K562 (cell line): ENCODE measurements around the gene COL9A3. TPM values are rescaled to one million over a fixed set of nuclear protein-coding genes. Genes with fewer than 3 reads are reported as not detected.
A peak's percentile ranks its signal among the peaks of the same experiment; 100 is the strongest.

Experiments
- BRD4 ChIP-seq: fragments of 200-600 bp; sonication (generic); IDR thresholded peaks from 2 replicates; pipeline ENCODE4 v1.6.1; 2017; ENCODE audit warnings: inconsistent platforms
- CEBPB ChIP-seq: fragments of 450-650 bp; IDR thresholded peaks from 2 replicates; pipeline ENCODE4 v1.6.1; 2016; ENCODE audit warnings: missing genetic modification characterization, missing compliant biosample characterization
- GABPA ChIP-seq: fragments of 200-800 bp; sonication (Bioruptor generic); conservative IDR thresholded peaks from 2 replicates; pipeline ENCODE4 v1.6.1; 2016; ENCODE audit warnings: low read depth, missing genetic modification characterization, missing compliant biosample characterization
- KDM5B ChIP-seq: fragments of 200-600 bp; sonication (generic); IDR thresholded peaks from 2 replicates; pipeline ENCODE4 v1.6.1; 2012; ENCODE audit warnings: low read depth, mild to moderate bottlenecking, moderate library complexity, low read length, control low read depth, inconsistent platforms; ENCODE audit not compliant: insufficient replicate concordance
- KLF16 ChIP-seq: IDR thresholded peaks from 2 replicates; pipeline ENCODE4 v1.6.1; 2016; ENCODE audit warnings: antibody characterized with exemption
- MEF2D ChIP-seq: conservative IDR thresholded peaks from 2 replicates; pipeline ENCODE4 v1.6.1; 2016; ENCODE audit warnings: low read depth, missing genetic modification characterization, missing compliant biosample characterization
- NCOA1 ChIP-seq: fragments of 450-650 bp; IDR thresholded peaks from 2 replicates; pipeline ENCODE4 v1.6.1; 2016; ENCODE audit warnings: low read depth
- POLR2G ChIP-seq: fragments of 200-400 bp; formaldehyde crosslinking; IDR thresholded peaks from 2 replicates; pipeline ENCODE4 v1.6.1; 2017; ENCODE audit warnings: low read depth, mild to moderate bottlenecking, antibody characterized with exemption, low read length, moderate library complexity
- SRSF9 ChIP-seq: fragments of 200-400 bp; formaldehyde crosslinking; IDR thresholded peaks from 2 replicates; pipeline ENCODE4 v1.6.1; 2017; ENCODE audit warnings: low read depth, low read length, borderline replicate concordance
- TAL1 ChIP-seq: fragments of 450-650 bp; IDR thresholded peaks from 2 replicates; pipeline ENCODE4 v1.6.1; 2016; ENCODE audit warnings: mild to moderate bottlenecking
- ZNF311 ChIP-seq: fragments of 250-450 bp; sonication (Bioruptor Pico); IDR thresholded peaks from 2 replicates; pipeline ENCODE4 v1.4.0; 2020; ENCODE audit warnings: mild to moderate bottlenecking, moderate library complexity
- ZNF696 ChIP-seq: fragments of 250-450 bp; sonication (Bioruptor Pico); conservative IDR thresholded peaks from 2 replicates; pipeline ENCODE4 v1.4.0; 2020; ENCODE audit warnings: mild to moderate bottlenecking, moderate library complexity
- polyA plus RNA-seq, 8 experiments: library from polyadenylated mRNA; depleted of rRNA in 4 of 8; stranded (reverse) in 5 of 8; unstranded in 3 of 8; fragments of >200 nt; fragmentation: Nextera tagmentation in 2 of 8; fragmentation: Illumina TruSeq in 1 of 8; extraction: Ambion mirVana in 2 of 8; extraction: Trizol in 1 of 8; gene quantifications; 2 replicates each; pipeline versions ENCODE4 v1.2.1 to v1.2.3, GENCODE V29; 2011 to 2014; ENCODE audit warnings: inconsistent platforms in 1 of 8, missing spikeins in 1 of 8
- total RNA-seq, 7 experiments: library from RNA; depleted of rRNA in 6 of 7; stranded (reverse); fragments of >200 nt in 6 of 7; fragmentation: Illumina TruSeq in 2 of 7; extraction: Trizol in 2 of 7; gene quantifications; 2 replicates each; pipeline versions ENCODE4 v1.2.1 to v1.2.3, GENCODE V29; 2011 to 2021; ENCODE audit warnings: low replicate concordance in 1 of 7
- TF ChIP-seq, protein P1 (sequence below): fragments of 450-650 bp; IDR thresholded peaks from one replicate; pipeline ENCODE4 v1.6.1; 2018; ENCODE audit warnings: mild to moderate bottlenecking, moderate library complexity; ENCODE audit not compliant: partially characterized antibody
- TF ChIP-seq, protein P2 (sequence below): fragments of 250-450 bp; sonication (Bioruptor Pico); IDR thresholded peaks from 2 replicates; pipeline ENCODE4 v1.8.0; 2022; ENCODE audit warnings: moderate library complexity, mild to moderate bottlenecking, inconsistent platforms
- TF ChIP-seq, protein P3 (sequence below): sonication (generic); formaldehyde crosslinking; IDR thresholded peaks from 2 replicates; pipeline ENCODE4 v1.8.1; 2023; ENCODE audit warnings: mild to moderate bottlenecking, missing genetic modification reagents
- TF ChIP-seq, protein P4 (sequence below): fragments of 250-450 bp; sonication (Bioruptor Pico); IDR thresholded peaks from 2 replicates; pipeline ENCODE4 v1.4.0; 2020
- TF ChIP-seq, protein P5 (sequence below), 2 experiments: fragments of 200-800 bp in 1 of 2; sonication (Bioruptor generic) in 1 of 2; sonication (generic) in 1 of 2; formaldehyde crosslinking in 1 of 2; IDR thresholded peaks in 1 of 2; conservative IDR thresholded peaks in 1 of 2; 2 replicates each; pipeline versions ENCODE4 v1.5.0 to v1.6.1; 2016 to 2020; ENCODE audit warnings: missing compliant biosample characterization in 1 of 2, missing genetic modification characterization in 1 of 2, missing genetic modification reagents in 1 of 2
- TF ChIP-seq, protein P6 (sequence below): fragments of 450-650 bp; IDR thresholded peaks from 2 replicates; pipeline ENCODE4 v1.6.1; 2016; ENCODE audit warnings: antibody characterized with exemption

COL9A3 gene
- total and polyA plus RNA-seq, 9 of the 15 experiments (the other 6 are each of a cell fraction or from before 2014, with no cell fraction given) = 0.14 to 3.6 (median 0.88) TPM; not detected in 1

DNA sequence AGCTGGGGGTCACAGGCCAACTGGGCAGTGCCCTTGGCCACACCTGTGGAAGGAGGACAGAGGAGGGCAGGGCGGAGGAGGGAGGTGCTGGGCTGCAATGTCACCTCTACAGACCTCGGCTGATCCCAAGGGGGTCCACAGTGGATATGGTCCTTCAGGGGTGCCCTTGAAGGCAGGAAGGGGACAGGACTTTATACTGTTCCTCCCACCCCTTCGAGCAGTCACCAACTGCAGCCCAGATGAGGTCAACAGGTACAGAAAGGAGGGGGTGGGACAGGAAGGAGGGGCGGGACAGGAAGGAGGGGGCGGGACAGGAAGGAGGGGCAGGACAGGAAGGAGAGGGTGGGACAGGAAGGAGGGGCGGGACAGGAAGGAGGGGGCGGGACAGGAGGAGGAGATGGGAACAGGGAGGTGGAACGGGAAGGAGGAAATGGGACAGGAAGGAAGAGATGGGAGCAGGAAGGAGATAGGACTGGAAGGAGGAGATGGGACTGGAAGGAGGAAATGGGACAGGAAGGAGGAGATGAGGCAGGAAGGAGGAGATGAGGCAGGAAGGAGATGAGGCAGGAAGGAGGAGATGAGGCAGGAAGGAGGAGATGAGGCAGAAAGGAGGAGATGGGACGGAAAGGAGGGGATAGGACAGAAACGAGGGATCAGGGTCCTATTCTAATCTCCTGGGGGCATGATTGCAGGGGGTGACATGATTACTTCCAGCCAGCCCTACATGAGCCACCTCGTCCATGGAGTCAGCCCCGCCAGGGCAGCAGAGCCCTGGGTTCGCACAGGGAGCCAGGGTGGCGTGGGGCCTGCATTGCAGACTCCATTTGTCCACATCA lies 39.9 kb upstream of the COL9A3 start (continued):
- TF ChIP-seq, protein P1, sequence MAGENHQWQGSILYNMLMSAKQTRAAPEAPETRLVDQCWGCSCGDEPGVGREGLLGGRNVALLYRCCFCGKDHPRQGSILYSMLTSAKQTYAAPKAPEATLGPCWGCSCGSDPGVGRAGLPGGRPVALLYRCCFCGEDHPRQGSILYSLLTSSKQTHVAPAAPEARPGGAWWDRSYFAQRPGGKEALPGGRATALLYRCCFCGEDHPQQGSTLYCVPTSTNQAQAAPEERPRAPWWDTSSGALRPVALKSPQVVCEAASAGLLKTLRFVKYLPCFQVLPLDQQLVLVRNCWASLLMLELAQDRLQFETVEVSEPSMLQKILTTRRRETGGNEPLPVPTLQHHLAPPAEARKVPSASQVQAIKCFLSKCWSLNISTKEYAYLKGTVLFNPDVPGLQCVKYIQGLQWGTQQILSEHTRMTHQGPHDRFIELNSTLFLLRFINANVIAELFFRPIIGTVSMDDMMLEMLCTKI = no peak
- TF ChIP-seq KDM5B (peak; percentile 86), SRSF9 (no peak), BRD4 (no peak), ZNF696 (CRISPR knock-in tag) (no peak), POLR2G (peak; percentile 11), ZNF311 (CRISPR knock-in tag) (peak; percentile 57; the same call in 1 of the 2 replicates), MEF2D (tag) (no peak), CEBPB (tag) (no peak), TAL1 (peak; percentile 17; the same call in 1 of the 2 replicates), GABPA (tag) (peak; percentile 91), NCOA1 (peak; percentile 25; the same call in 1 of the 2 replicates), KLF16 (no peak)
- TF ChIP-seq, protein P2, sequence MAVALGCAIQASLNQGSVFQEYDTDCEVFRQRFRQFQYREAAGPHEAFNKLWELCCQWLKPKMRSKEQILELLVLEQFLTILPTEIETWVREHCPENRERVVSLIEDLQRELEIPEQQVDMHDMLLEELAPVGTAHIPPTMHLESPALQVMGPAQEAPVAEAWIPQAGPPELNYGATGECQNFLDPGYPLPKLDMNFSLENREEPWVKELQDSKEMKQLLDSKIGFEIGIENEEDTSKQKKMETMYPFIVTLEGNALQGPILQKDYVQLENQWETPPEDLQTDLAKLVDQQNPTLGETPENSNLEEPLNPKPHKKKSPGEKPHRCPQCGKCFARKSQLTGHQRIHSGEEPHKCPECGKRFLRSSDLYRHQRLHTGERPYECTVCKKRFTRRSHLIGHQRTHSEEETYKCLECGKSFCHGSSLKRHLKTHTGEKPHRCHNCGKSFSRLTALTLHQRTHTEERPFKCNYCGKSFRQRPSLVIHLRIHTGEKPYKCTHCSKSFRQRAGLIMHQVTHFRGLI (CRISPR knock-in tag) = no peak
- TF ChIP-seq, protein P3, sequence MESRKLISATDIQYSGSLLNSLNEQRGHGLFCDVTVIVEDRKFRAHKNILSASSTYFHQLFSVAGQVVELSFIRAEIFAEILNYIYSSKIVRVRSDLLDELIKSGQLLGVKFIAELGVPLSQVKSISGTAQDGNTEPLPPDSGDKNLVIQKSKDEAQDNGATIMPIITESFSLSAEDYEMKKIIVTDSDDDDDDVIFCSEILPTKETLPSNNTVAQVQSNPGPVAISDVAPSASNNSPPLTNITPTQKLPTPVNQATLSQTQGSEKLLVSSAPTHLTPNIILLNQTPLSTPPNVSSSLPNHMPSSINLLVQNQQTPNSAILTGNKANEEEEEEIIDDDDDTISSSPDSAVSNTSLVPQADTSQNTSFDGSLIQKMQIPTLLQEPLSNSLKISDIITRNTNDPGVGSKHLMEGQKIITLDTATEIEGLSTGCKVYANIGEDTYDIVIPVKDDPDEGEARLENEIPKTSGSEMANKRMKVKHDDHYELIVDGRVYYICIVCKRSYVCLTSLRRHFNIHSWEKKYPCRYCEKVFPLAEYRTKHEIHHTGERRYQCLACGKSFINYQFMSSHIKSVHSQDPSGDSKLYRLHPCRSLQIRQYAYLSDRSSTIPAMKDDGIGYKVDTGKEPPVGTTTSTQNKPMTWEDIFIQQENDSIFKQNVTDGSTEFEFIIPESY = no peak
- TF ChIP-seq, protein P4, sequence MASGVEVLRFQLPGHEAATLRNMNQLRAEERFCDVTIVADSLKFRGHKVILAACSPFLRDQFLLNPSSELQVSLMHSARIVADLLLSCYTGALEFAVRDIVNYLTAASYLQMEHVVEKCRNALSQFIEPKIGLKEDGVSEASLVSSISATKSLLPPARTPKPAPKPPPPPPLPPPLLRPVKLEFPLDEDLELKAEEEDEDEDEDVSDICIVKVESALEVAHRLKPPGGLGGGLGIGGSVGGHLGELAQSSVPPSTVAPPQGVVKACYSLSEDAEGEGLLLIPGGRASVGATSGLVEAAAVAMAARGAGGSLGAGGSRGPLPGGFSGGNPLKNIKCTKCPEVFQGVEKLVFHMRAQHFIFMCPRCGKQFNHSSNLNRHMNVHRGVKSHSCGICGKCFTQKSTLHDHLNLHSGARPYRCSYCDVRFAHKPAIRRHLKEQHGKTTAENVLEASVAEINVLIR (CRISPR knock-in tag) = no peak
- TF ChIP-seq, protein P5, sequence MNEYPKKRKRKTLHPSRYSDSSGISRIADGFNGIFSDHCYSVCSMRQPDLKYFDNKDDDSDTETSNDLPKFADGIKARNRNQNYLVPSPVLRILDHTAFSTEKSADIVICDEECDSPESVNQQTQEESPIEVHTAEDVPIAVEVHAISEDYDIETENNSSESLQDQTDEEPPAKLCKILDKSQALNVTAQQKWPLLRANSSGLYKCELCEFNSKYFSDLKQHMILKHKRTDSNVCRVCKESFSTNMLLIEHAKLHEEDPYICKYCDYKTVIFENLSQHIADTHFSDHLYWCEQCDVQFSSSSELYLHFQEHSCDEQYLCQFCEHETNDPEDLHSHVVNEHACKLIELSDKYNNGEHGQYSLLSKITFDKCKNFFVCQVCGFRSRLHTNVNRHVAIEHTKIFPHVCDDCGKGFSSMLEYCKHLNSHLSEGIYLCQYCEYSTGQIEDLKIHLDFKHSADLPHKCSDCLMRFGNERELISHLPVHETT (CRISPR knock-in tag; conservative IDR thresholded peaks at IDR 0.05 in 1 of 2, IDR thresholded peaks at IDR 0.05 in 1 of 2) = no peak
- TF ChIP-seq, protein P6, sequence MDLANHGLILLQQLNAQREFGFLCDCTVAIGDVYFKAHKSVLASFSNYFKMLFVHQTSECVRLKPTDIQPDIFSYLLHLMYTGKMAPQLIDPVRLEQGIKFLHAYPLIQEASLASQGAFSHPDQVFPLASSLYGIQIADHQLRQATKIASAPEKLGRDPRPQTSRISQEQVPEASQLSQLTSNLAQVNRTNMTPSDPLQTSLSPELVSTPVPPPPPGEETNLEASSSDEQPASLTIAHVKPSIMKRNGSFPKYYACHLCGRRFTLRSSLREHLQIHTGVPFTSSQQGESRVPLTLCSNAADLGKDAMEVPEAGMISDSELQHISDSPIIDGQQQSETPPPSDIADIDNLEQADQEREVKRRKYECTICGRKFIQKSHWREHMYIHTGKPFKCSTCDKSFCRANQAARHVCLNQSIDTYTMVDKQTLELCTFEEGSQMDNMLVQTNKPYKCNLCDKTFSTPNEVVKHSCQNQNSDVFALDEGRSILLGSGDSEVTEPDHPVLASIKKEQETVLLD = no peak; the same call in 1 of the 2 replicates
